T-helper 17 cell (primary cell): ENCODE measurements around the gene PRAMEF10. TPM values are rescaled to one million over a fixed set of nuclear protein-coding genes. Genes with fewer than 3 reads are reported as not detected.
"Not testable (repeated sequence)": the region's sequence is repeated elsewhere in the genome, so short reads cannot be mapped to it uniquely, and the experiment has no call there.

Experiments used
- ATAC-seq: fragments of 150-1000 bp; cut with Tn5 transposase; 2 replicates; pipeline ENCODE4 v1.10.0; 2021; ENCODE audit warnings: mild to moderate bottlenecking, moderate library complexity
- DNase-seq, 3 donors: peaks; one replicate each; pipeline versions ENCODE4 v3.0.0 to v3.0.0-alpha.2; 2020 to 2021
- H3K9me3 ChIP-seq: one replicate; pipeline ENCODE4 v1.7.0; 2013; ENCODE audit warnings: low read length, mild to moderate bottlenecking; ENCODE audit not compliant: control insufficient read depth, poor library complexity, severe bottlenecking
- H3K27ac Mint-ChIP-seq: one replicate; pipeline ENCODE4 v1.8.0; 2022; ENCODE audit warnings: mild to moderate bottlenecking, moderate library complexity, mixed read lengths
- H3K27me3 Mint-ChIP-seq: one replicate; pipeline ENCODE4 v1.8.0; 2022; ENCODE audit warnings: mixed read lengths
- H3K36me3 Mint-ChIP-seq: one replicate; pipeline ENCODE4 v1.8.0; 2022; ENCODE audit warnings: low read depth, mixed read lengths
- H3K4me1 Mint-ChIP-seq: one replicate; pipeline ENCODE4 v1.8.0; 2022; ENCODE audit warnings: mild to moderate bottlenecking, mixed read lengths
- H3K4me3 Mint-ChIP-seq: one replicate; pipeline ENCODE4 v1.8.0; 2022; ENCODE audit warnings: mild to moderate bottlenecking, moderate library complexity, mixed read lengths
- total RNA-seq, 4 donors: library from RNA in 2 of 4; stranded (reverse) in 2 of 4; gene quantifications; one replicate each; pipeline ENCODE4 v1.2.3 and lab custom pipeline; 2022 to 2026

The PRAMEF10 gene
- total RNA-seq, 2 donors from 2014 or later: not detected

- not testable (repeated sequence) for H3K4me3 Mint-ChIP-seq, H3K27ac Mint-ChIP-seq, H3K9me3 ChIP-seq, H3K27me3 Mint-ChIP-seq, DNase-seq, ATAC-seq, H3K4me1 Mint-ChIP-seq, H3K36me3 Mint-ChIP-seq
Observed at GRCh38 chr1:12848620-12849019, 49.5 kb downstream of the PRAMEF10 start, which contains the start of gene HNRNPCL1. HNRNPCL1 (minus strand) TSS chr1:12848720; CDS start chr1:12848289, 431 bp downstream.

Other genes starting within 250 kb of the PRAMEF10 start
- not detected for gene AADACL3, start 182.2 kb downstream of the PRAMEF10 start, total RNA-seq
- not detected for gene CFAP107, start 152.1 kb downstream of the PRAMEF10 start, total RNA-seq
- gene PRAMEF12, start 124.5 kb downstream of the PRAMEF10 start, total RNA-seq: not detected
- gene PRAMEF1, start 106.9 kb downstream of the PRAMEF10 start, total RNA-seq: not detected
- gene PRAMEF11, start 66.9 kb downstream of the PRAMEF10 start, total RNA-seq: not detected
- not detected for gene HNRNPCL1, start 49.5 kb downstream of the PRAMEF10 start, total RNA-seq
- gene PRAMEF2, start 41.2 kb downstream of the PRAMEF10 start, total RNA-seq: not detected
- gene PRAMEF4, start 12.1 kb downstream of the PRAMEF10 start, total RNA-seq: not detected
- not detected for gene PRAMEF7, start 18.3 kb upstream of the PRAMEF10 start, total RNA-seq
- gene PRAMEF6, start 49.3 kb upstream of the PRAMEF10 start, total RNA-seq: not detected
- gene PRAMEF27, start 158.3 kb upstream of the PRAMEF10 start, total RNA-seq: not detected
- gene HNRNPCL3, start 162.5 kb upstream of the PRAMEF10 start, total RNA-seq: not detected
- not detected for gene PRAMEF25, start 172.5 kb upstream of the PRAMEF10 start, total RNA-seq
- not detected for gene HNRNPCL2, start 218.6 kb upstream of the PRAMEF10 start, total RNA-seq